Measurements from ENCODE around the gene NR2F1-AS1.

- TF ChIP-seq CTCF (IDR thresholded peaks at IDR 0.05; ENCODE audit: insufficient read depth, low read depth, low read length) (no peak), EZH2 (IDR thresholded peaks at IDR 0.05; ENCODE audit: insufficient read depth, low read length) (no peak)
Observed at GRCh38 chr5:93573354-93574351, 7.4 kb downstream of the NR2F1-AS1 start.
